AML-193 (cell line): ENCODE data around the gene ADAMTS2.

Experiments
- DNase-seq, 2 experiments: peaks; one replicate each; lab custom pipeline; 2025; lab: John Stamatoyannopoulos, UW

The ADAMTS2 gene

DNA sequence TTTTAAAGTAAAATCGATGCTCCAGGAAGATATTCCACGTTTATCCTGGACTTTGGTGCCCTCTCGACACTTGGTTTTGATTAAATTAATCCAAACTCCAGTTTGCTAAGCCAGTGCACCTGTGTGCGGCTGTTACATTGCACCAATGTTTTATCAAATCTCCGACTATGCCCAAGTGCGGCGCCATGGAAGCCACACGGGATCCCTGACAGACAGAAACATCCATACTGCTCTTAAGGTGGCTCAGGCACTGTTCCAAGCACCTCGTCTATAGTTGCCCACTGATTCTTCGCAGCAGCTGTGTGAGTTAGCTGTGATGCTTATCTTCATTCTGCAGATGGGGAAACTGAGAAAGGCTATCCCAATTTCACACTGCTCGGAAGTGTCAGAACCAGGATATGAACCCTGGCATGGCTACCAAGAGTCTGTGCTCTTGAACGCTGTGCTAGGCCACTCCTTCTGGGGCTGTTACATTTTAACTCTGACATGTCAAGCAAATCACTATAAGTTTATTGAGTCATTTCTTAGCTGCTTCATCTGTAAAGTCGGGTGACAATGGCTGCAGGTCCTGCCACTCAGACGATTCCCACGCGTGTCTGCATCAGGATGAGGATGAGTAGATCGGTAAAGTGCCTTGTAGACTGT is 113.0 kb downstream of the ADAMTS2 start:
- DNase-seq: no peak

DNA sequence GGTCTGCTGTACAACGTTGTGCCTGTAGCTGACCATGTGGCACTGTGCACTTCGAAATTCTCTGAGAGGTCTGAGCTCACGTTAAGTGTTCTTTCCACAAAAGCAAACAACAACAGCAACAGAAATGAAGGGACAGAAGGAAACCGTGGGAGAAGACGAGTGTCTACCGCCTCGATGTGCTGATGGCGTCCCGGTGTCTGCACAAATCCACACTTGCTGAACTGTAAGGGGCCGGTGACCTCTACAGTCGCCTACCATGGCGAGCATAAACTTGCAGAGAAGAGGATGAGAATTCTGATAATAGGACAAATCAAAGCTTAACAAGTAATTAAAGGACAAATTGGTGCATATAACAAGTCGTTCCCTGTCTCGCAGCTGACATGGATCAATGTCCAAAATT is 114.0 kb downstream of the ADAMTS2 start:
- DNase-seq: no peak

DNA sequence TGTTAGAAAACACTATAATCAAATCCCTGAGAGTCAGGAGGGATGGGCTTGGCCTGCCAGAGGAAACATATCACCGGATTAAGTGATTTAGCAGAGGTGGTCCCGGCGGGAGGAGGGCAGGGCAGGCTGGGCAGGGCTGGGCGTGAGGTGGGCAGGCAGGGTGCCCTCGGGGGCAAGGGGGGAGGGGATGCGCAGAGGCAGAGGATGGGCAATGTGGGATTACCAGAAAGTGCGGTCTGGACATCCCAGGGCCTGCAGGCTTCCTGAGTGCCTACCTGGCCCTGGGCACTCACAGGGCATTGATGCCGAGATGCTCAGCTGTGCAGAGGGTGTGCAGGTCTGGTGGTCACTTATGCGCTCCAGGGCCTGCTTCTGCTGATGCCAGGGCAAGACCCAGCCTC is 115.2 kb downstream of the ADAMTS2 start:
- no peak for DNase-seq

DNA sequence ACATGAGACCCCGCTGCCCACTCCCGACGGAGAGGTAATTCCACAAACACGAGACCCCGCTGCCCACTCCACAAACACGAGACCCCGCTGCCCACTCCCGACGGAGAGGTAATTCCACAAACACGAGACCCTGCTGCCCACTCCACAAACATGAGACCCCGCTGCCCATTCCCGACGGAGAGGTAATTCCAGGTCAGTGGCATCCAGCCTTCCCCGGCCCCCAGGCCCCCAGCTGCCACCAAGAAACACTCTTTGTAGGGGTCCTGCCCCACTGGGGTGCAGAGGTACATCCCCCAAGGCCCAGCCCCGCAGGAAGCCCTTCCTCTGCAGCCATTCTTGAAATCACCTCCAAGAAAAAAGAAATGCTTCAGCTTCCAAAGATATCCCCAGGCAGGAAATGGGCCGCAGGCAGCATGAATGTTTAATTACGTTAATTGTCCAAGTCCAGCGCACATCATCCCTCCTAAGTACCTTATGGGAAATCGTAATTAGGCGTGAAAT is 115.9 kb downstream of the ADAMTS2 start:
- no peak for DNase-seq

DNA sequence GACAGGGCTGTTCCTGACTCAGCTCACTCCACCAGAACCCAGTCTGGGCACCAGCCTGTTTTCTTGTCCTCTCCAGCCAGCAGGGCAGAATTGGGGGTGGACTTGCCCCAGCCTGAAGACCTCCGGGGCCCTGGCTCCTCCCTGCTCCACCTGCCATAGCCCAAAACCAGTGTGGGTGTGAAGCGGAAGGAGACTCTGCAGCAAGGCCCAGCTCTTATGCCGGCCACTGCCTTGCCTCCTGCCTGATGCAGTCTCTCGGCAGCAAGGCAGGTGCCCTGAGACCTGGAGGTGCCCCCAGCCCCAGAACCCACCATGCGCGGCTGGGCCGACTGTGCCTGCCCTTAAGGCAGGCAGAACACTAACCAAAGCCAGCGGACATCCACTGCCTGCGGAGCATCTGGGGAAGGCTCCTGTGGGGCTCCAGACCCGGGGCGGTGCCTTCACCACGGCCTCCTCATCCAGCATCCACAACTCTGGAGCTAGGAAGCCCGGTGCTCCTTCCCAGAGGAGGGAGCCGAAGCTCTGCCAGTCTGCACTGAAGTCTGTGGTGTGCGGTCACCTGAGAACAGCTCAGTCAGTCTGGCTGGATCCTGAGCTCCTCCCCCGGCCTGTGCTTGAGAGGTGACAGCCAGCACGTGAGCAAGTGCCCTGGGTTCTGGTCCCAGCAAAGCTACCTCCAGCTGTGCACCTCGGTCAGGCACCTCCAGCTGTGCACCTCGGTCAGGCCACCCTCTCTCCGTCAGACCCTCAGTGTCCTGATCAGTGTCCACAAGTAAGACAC is 116.7 kb downstream of the ADAMTS2 start:
- no peak for DNase-seq

DNA sequence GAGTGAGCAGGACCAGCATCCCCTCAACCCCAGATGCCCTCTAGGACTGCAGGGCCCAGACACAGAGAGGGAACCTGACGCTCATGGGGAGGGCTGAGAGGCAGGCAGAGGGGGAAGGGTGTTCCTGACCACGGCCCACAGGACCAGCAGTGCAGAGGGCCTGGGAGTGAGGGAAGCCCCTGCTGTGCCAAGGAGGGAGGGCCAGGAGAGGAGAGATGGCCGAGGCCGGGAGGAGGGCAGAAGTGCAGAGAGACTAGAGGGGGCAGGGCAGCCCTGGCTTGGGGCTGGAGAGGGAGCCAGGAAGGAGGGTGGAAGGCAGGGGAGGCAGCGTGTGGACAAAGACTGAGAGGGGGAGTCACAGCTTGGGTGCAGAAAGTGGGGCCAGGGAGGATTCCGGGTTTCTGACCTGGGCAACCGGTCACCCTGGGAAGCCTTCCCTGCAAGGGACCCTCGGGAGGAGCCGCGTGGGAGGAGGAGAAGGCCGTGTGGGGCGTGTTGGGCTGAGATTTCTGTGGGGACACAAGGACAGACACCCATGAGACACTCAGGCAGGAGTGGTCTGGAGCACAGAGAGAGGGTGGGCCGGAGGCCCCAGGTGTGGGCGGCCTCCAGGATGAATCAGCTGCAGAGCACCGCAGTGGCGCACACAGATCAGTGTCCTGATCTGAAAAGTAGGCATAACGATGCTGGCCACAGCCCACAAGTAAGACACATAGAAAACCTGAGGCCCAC is 117.5 kb downstream of the ADAMTS2 start:
- no peak for DNase-seq

DNA sequence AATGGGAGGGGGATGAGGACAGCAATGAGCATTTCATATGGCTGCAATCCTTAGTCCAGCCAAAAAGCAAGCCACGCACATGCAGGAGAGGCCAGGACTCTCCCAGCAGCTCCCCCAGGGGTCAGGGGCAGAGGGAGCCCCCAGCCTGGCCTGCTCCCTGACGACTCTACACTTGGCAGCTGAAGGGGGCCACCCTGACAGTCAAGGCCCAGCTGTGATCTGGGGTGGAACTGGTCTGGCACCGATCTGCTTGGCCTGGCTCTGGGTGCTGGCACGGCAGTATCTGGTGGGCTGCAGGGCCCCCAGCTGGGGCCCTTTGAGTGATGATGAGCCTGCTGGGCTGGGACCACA is 118.1 kb downstream of the ADAMTS2 start:
- no peak for DNase-seq

DNA sequence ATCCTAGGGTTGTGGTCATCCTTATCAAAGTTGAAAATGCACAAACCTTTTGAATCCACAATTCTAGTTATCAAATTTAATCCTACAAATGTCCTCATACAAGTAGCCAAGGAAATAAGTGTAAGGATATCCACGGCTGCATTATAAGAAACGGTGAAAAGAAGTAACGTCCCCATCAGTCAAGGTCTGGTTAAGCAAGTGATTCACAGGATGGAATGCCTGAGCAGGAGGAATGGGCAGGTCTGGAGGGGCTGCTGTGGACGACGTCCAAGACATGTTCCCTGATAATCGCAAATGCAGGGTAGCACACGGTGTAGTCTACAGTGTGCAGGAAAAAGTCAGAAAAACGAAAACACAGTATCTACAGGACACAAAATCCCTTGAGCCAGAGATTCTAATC is 118.6 kb downstream of the ADAMTS2 start:
- no peak for DNase-seq

DNA sequence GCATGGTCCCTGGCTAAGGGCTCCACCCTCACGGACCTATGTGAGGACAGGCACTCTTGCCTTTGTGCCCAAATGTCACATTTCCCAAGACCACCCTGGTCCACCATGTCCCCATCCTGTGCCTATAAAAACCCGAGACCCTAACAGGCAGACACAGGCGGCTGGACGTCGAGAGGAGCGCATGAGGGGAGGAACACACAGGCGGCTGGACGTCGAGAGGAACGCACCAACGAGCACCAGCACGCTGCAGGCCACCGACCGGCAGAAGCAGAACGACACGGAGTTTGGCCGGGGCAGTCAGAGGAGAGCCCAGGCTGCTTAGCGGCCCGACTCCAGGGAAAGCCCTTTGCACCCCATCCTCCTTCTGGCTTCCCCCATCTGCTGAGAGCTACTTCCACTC is 119.9 kb downstream of the ADAMTS2 start:
- DNase-seq: no peak

DNA sequence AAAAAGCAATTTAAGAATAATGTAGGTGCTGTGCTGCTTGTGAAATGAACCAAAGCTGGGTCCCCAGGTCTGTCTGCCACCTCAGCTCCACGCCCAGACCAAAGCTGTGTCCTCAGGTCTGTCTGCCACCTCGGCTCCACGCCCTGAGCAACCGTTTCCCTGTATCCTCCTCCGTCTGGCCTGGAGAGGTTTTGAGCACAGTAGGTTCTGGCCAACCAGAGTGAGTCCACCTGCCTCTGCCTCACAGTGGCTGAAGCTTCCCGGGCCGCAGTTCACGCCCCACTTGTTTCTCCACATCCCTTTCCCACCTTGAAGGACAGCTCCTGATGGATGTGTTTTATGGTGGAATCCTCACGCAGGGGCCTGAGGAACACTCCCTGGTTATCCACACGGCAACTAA is 120.5 kb downstream of the ADAMTS2 start:
- DNase-seq: no peak

DNA sequence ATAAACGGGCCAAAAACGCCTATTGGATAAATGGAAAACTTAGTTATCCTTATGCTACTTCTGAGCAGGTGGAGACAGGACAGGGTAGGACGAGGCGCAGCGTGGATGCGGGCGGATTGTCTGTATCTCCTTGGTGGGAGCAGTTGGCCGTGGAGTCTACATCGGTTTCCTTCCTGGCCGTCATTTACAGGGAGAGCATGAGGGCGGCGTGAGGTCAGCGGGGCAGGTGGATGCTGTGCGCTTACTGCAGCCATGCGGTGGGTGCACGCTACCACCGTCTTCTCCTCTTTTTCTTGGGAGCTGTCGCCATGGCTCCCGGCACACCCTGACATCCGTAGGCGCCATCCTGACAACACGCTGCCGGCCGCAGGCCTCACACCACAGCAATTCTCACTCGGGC is 121.3 kb downstream of the ADAMTS2 start:
- DNase-seq: no peak

DNA sequence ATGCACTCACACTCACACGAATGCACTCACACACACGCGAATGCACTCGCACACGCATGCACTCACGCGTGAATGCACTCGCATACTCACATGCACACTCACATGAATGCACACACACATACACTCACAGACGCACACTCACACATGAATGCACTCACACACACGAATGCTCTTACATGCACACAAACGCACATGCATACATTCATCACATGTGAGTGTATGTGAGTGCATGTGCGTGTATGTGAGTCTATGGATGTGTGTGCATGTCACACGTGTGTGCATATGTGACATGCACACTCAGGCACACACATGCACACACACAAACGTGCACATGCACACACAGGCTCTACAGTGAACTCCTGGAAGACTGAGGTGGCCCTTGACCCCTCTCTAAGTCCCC is 121.7 kb downstream of the ADAMTS2 start:
- DNase-seq: no peak

DNA sequence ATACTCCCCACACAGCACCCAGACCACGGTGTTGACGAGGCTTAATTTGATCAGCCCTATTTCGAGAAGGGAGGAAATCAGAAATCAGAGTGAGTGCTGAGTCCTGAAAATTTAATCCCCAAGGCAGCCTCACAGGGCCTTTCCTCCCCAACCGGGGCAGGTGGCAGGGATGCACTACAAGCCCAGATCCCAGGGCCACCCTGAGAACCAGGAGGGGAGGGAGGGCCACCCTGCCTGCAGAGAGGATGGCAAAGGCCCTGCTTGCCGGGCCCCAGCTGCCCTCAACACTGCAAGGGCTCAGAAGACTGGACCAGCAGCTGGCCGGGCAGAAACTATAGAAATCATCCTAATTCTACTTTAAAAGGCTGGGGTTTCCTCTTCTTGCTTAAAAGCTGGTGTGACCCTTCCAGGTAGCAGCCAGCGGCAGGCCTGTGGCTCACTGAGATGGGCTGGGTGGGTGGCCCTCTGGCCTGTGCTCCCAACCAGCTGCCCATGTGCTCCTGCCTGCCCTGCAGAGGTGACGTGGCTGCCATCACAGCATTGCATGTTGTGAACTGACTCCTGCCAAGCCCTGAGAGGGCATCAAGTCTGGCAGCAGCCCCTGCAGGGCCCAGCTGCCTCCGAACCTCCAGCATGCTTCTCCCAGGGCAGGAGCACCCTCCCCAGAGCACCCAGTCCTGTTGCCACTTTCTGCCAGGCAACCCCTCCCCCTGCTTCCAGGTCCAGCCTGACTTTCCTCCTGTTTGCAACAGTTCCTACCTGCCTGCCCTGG is 122.8 kb downstream of the ADAMTS2 start:
- no peak for DNase-seq

DNA sequence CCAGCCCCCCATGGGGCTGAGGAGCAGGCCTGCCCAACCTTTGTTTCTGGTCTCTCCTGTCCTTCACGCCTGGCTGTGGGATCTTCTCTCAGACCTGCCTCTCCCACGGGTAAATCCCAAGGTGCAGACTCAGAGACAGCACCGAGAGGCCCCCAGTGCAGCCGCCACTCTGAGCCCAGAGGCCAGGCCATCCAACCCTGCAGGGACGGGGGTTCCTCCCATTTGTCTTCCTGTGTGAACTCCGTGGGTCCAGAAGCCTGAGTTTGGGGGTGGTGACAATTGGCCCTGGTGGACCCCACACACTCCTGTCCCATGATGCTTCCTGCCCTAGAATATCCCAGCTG is 123.4 kb downstream of the ADAMTS2 start:
- no peak for DNase-seq

DNA sequence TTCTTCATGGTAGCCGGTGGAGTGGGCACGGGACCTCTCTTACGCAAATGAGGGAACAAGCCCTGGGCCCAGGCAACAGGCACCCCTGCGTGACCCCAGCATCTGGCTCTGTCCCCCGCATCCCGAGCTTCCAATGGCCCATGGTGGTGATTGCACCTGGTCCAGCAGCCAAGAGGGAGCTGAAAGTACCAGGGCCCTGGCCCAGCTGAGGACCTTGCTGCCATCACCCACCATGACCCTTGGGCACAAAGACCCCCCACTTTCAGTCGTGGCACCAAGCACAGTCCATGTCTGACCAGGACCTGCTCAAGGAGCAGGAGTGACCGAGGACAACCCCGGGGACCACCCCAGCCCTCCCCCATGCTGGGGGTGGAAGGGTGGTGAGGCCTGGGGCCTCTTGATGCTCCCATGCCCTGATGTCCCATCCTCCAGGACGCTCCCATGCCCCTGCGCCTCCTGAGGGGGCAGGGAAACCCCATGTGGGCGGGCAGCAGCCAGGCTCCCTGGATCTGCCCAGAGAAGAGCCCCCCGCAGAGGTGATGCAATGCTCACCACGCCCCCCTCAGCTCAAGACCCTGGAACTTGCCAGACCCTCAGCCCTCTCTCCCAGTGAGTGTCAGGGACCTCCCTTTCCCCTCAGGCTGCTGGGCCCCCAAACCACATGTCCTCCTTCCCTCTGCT is 123.9 kb downstream of the ADAMTS2 start:
- no peak for DNase-seq

DNA sequence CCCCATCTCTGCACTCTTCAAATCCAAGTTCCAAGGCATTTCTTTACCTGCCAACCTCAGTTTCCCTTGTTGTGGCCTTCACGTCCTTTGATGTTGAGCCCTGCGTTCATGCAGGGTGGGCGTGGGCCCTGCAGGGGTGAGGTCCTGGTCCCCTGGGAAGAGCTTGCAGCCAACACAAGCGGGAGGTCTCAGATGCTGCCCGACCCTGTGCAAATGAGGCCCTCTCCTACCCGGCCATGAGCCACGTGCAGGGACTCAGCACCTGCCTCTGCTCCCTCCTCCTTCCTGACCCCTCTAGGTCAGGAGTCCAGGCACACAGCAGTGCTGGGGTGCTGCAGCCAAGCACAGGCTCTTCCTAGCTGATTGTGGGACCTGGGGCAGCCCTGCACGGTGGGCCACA is 124.5 kb downstream of the ADAMTS2 start:
- DNase-seq: no peak

DNA sequence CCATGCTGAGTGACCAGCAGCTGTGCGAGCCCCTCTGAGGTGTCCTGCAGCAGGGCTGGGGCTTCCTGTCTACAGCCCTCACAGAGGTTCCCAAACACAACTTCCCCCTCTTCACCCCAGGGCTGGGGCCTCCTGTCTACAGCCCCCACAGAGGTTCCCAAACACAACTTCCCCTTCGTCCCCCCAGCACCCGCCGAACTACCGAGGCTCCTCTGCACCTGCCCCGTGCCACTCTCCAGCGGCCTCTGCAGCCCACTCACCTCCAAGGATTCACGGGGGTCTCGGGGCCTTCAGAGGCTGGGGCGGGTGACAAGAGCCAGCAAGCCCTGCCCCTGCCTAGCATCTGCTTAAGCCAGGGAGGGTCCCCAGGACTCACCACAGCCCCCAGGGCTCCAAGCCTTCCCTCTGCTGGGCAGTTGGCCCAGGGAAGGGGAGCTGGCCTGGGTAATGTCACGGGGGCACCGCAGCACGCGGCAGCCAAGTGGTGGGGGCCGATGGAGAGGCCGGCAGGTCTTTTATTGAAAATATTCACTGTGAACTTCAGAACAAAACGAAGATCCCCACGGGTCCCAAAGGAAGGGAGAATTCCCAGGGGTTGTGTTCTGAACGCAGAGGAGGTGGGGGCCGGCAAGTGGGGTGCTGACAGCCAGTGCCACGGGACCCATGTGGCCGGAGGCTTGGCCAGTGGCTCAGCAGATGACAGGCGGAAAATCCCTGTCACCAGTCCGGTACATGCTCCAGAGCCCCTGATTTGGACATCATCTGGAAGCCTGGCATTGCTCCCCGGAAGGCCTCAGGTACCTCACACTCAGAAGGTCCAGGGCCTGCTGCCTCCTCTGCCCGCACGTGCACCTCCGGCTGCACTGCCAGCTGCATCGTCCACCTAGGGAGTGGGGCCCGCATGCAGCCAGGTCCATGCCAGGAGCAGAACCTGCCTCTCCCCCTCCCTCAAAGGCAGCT is 125.3 kb downstream of the ADAMTS2 start:
- no peak for DNase-seq

DNA sequence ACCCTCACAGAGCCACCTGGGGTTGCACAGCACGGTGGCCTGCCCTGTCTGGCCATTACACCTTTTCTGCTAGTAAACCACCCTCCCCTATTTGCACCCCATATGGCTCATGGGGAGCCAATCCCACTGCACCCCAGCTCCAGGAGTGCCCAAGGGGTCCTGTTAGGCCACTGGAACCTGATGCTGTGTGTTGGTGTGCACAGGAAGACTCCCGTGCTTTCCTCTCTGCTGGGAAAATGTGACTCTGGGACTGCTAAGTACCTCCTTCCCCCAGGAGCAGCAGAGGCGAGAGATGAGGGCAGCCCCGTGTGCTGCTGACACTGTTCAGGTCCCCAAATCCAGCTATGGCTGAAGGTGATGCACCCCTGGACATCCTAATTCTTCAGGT is 126.3 kb downstream of the ADAMTS2 start:
- DNase-seq: no peak

DNA sequence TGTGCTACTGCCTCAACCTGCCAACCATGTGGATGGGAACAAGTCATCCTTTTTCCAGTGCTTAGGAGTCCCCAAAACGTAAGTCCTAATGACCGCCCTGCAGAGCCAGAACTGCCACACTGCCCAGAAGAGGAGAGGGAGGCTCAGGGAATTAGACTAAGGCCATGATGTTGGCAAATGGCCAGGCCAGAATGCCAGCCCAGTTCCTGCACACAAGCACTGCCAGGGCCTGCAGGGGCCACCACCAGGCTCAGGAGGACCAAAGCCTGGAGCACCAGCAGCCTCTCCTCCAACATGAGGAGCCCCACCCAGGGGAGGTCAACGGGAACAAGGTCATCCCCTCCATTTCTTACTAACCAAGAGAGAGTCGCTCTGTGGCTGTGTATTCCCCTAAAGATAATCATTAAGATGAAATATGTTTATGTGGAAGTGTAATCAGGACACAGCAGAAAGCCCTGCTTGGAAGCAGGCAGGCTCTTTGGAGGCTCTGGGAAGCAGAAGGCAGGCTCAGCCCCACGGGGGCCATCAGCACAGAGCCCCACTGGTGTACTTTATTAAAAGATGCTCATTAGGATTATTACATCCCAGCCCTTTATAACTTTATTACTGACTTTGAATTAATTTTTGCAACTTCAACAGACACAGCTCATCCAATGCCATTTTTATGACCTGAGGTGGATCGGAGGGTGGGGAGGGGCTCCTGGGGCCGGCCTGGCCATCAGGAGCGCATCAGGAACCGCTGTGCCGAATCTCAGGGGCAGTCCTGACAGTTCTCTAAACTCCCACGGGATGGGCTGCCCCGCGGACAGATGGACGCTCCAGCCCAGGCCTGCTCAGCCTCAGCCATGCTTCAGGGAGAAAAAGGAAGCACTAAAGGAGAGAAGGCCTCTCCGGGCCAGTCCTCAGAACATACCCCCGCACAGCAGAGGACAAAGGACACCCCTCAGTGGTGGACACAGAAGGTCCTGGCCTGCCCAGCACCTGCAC is 127.0 kb downstream of the ADAMTS2 start:
- no peak for DNase-seq
